ENCODE data around the gene EDDM13.
"Not testable (repeated sequence)": the region's sequence is repeated elsewhere in the genome, so short reads cannot be mapped to it uniquely, and the experiment has no call there.

The EDDM13 gene

DNA sequence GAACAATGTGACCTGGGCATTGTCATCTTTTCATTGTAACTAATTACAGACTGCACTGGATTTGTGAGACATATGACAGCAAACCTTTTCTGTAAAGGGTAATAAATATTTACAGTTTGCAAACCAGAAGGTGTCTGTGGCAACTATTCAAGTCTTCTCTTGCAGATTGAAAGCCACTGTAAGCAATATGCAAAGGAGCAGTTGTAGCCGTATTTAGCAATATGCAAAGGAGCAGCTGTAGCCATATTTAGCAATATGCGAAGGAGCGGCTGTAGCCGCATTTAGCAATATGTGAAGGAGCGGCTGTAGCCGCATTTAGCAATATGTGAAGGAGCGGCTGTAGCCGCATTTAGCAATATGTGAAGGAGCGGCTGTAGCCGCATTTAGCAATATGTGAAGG, 66.5 kb downstream of the EDDM13 start:
- not testable (repeated sequence) for H3K23ac ChIP-seq (ENCODE audit: low read length in 2 of 2); H2BK15ac ChIP-seq (ENCODE audit: low read depth, poor library complexity, severe bottlenecking); H2AFZ ChIP-seq (ENCODE audit: low read depth, low read length); H2AK5ac ChIP-seq (ENCODE audit: low read length, severe bottlenecking); H3K14ac ChIP-seq (ENCODE audit: low read length in 2 of 2); H2BK120ac ChIP-seq (ENCODE audit: low read depth, low read length); DNase-seq; H3K4me1 ChIP-seq (ENCODE audit: control insufficient read depth, insufficient read depth, low read depth, low read length); H3K27me3 ChIP-seq (ENCODE audit: control insufficient read depth in 1 of 2, insufficient read depth in 1 of 2, low read length in 2 of 2); H3K79me1 ChIP-seq (replicated peaks; ENCODE audit: low read length, poor library complexity, severe bottlenecking); H3K36me3 ChIP-seq (ENCODE audit: control insufficient read depth in 1 of 2, insufficient read depth in 2 of 2, low read depth in 1 of 2, low read length in 2 of 2); H2BK12ac ChIP-seq (ENCODE audit: low read length in 2 of 2); H3K4me3 ChIP-seq (ENCODE audit: insufficient read depth in 1 of 2, low read depth in 1 of 2, low read length in 2 of 2); H3K18ac ChIP-seq (ENCODE audit: low read depth in 1 of 2, low read length in 2 of 2); H3K4ac ChIP-seq (ENCODE audit: low read depth in 1 of 2, low read length in 2 of 2); H4K91ac ChIP-seq (ENCODE audit: low read length); H3K9ac ChIP-seq (ENCODE audit: low read length); H3K27ac ChIP-seq (ENCODE audit: low read length, poor library complexity, severe bottlenecking); H4K8ac ChIP-seq (ENCODE audit: low read length); H2BK5ac ChIP-seq (ENCODE audit: low read depth, low read length, poor library complexity, severe bottlenecking); H3K4me2 ChIP-seq (ENCODE audit: low read length, poor library complexity, severe bottlenecking)
- 88% methylated on average over 1 of the region's 10 CpGs for WGBS
- peaks cover 34% of the 10 kb centered on the region for H3K9me3 ChIP-seq (ENCODE audit: control insufficient read depth, low read length)

- no peak for DNase-seq
- Histone ChIP-seq H3K4me1 (ENCODE audit: control insufficient read depth, insufficient read depth, low read depth, low read length) (no peaks in the 10 kb centered on the region), H2BK120ac (ENCODE audit: low read depth, low read length) (no peak overlapping the region), H3K14ac (ENCODE audit: low read length in 2 of 2) (no peak overlapping the region), H4K91ac (ENCODE audit: low read length) (no peak overlapping the region), H3K27ac (ENCODE audit: low read length, poor library complexity, severe bottlenecking) (no peak overlapping the region), H2BK5ac (ENCODE audit: low read depth, low read length, poor library complexity, severe bottlenecking) (no peak overlapping the region), H3K9ac (ENCODE audit: low read length) (no peak overlapping the region), H3K79me1 (replicated peaks; ENCODE audit: low read length, poor library complexity, severe bottlenecking) (no peaks in the 10 kb centered on the region), H3K4me2 (ENCODE audit: low read length, poor library complexity, severe bottlenecking) (no peak overlapping the region), H3K18ac (ENCODE audit: low read depth in 1 of 2, low read length in 2 of 2) (no peak overlapping the region), H2BK12ac (ENCODE audit: low read length in 2 of 2) (no peak overlapping the region), H3K9me3 (ENCODE audit: control insufficient read depth, low read length) (peaks cover 36% of the 10 kb centered on the region), H2BK15ac (ENCODE audit: low read depth, poor library complexity, severe bottlenecking) (no peak overlapping the region), H3K27me3 (ENCODE audit: control insufficient read depth in 1 of 2, insufficient read depth in 1 of 2, low read length in 2 of 2) (no peaks in the 10 kb centered on the region), H2AFZ (ENCODE audit: low read depth, low read length) (no peak overlapping the region), H3K36me3 (ENCODE audit: control insufficient read depth in 1 of 2, insufficient read depth in 2 of 2, low read depth in 1 of 2, low read length in 2 of 2) (no peaks in the 10 kb centered on the region), H4K8ac (ENCODE audit: low read length) (no peak overlapping the region), H3K4ac (ENCODE audit: low read depth in 1 of 2, low read length in 2 of 2) (no peak overlapping the region), H2AK5ac (ENCODE audit: low read length, severe bottlenecking) (no peak overlapping the region), H3K23ac (ENCODE audit: low read length in 2 of 2) (no peak overlapping the region), H3K4me3 (ENCODE audit: insufficient read depth in 1 of 2, low read depth in 1 of 2, low read length in 2 of 2) (no peak overlapping the region)
These were observed 69.4 kb downstream of the EDDM13 start for GRCh38 chr19:56341948-56342347.

GRCh38 chr19:56347163-56347778, 74.7 kb downstream of the EDDM13 start:
- Histone ChIP-seq H2BK12ac (ENCODE audit: low read length in 2 of 2) (no peak overlapping the region), H3K4me2 (ENCODE audit: low read length, poor library complexity, severe bottlenecking) (no peak overlapping the region), H2AFZ (ENCODE audit: low read depth, low read length) (no peak overlapping the region), H3K79me1 (replicated peaks; ENCODE audit: low read length, poor library complexity, severe bottlenecking) (no peaks in the 10 kb centered on the region), H2BK120ac (ENCODE audit: low read depth, low read length) (no peak overlapping the region), H3K9me3 (ENCODE audit: control insufficient read depth, low read length) (peaks cover 15% of the 10 kb centered on the region), H3K4ac (ENCODE audit: low read depth in 1 of 2, low read length in 2 of 2) (no peak overlapping the region), H3K23ac (ENCODE audit: low read length in 2 of 2) (no peak overlapping the region), H2BK5ac (ENCODE audit: low read depth, low read length, poor library complexity, severe bottlenecking) (no peak overlapping the region), H2AK5ac (ENCODE audit: low read length, severe bottlenecking) (no peak overlapping the region), H3K9ac (ENCODE audit: low read length) (no peak overlapping the region), H3K4me3 (ENCODE audit: insufficient read depth in 1 of 2, low read depth in 1 of 2, low read length in 2 of 2) (no peak overlapping the region), H3K27ac (ENCODE audit: low read length, poor library complexity, severe bottlenecking) (no peak overlapping the region), H4K91ac (ENCODE audit: low read length) (no peak overlapping the region), H3K36me3 (ENCODE audit: control insufficient read depth in 1 of 2, insufficient read depth in 2 of 2, low read depth in 1 of 2, low read length in 2 of 2) (no peaks in the 10 kb centered on the region), H3K4me1 (ENCODE audit: control insufficient read depth, insufficient read depth, low read depth, low read length) (no peaks in the 10 kb centered on the region), H3K27me3 (ENCODE audit: control insufficient read depth in 1 of 2, insufficient read depth in 1 of 2, low read length in 2 of 2) (no peaks in the 10 kb centered on the region), H2BK15ac (ENCODE audit: low read depth, poor library complexity, severe bottlenecking) (no peak overlapping the region), H3K14ac (ENCODE audit: low read length in 2 of 2) (no peak overlapping the region), H3K18ac (ENCODE audit: low read depth in 1 of 2, low read length in 2 of 2) (no peak overlapping the region), H4K8ac (ENCODE audit: low read length) (no peak overlapping the region)
- WGBS, result 87% methylated on average over 7 of the region's 7 CpGs
- DNase-seq, result no peak

DNA sequence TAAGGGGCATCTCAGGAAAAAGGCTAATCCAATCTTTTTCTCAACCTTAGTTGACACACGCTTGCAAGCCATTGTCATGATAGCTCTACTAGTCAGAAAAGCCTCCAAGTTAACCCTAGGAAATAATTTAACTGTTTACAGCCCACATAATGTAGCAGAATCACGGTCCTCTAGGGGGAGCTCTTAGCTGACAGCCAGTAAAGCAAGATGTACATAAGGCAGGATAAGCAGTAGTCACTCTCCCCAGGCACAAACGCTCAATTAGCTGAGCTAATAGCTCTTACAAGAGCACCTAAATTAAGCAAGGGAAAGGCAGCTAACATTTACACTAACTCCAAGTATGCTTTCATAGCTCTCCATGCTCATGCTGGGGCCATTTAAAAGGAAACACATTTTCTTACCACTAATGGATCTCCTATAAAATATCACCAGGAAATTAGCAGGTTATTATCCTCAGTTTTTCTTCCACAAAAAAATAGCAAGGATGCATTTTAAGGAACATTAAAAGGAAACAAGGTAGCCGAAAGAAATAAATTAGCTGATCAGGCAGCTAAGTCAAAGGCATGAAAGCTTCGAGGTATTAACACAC, 75.8 kb downstream of the EDDM13 start:
- no peak overlapping the region for H2BK5ac ChIP-seq (ENCODE audit: low read depth, low read length, poor library complexity, severe bottlenecking)
- no peak overlapping the region for H3K9ac ChIP-seq (ENCODE audit: low read length)
- H3K23ac ChIP-seq (ENCODE audit: low read length in 2 of 2), result no peak overlapping the region
- no peak overlapping the region for H3K18ac ChIP-seq (ENCODE audit: low read depth in 1 of 2, low read length in 2 of 2)
- H3K4me2 ChIP-seq (ENCODE audit: low read length, poor library complexity, severe bottlenecking), result no peak overlapping the region
- H3K14ac ChIP-seq (ENCODE audit: low read length in 2 of 2), result no peak overlapping the region
- H3K4me3 ChIP-seq (ENCODE audit: insufficient read depth in 1 of 2, low read depth in 1 of 2, low read length in 2 of 2), result no peak overlapping the region
- DNase-seq, result peak; percentile 7
- H4K91ac ChIP-seq (ENCODE audit: low read length), result no peak overlapping the region
- no peak overlapping the region for H3K4ac ChIP-seq (ENCODE audit: low read depth in 1 of 2, low read length in 2 of 2)
- H4K8ac ChIP-seq (ENCODE audit: low read length), result no peak overlapping the region
- no peak overlapping the region for H2BK15ac ChIP-seq (ENCODE audit: low read depth, poor library complexity, severe bottlenecking)
- no peak overlapping the region for H2AK5ac ChIP-seq (ENCODE audit: low read length, severe bottlenecking)
- whole genome bisulfite sequencing, result 68% methylated on average over 5 of the region's 5 CpGs
- H3K4me1 ChIP-seq (ENCODE audit: control insufficient read depth, insufficient read depth, low read depth, low read length), result no peaks in the 10 kb centered on the region
- H3K9me3 ChIP-seq (ENCODE audit: control insufficient read depth, low read length), result peaks cover 6% of the 10 kb centered on the region
- H2BK120ac ChIP-seq (ENCODE audit: low read depth, low read length), result no peak overlapping the region
- no peak overlapping the region for H2BK12ac ChIP-seq (ENCODE audit: low read length in 2 of 2)
- no peaks in the 10 kb centered on the region for H3K36me3 ChIP-seq (ENCODE audit: control insufficient read depth in 1 of 2, insufficient read depth in 2 of 2, low read depth in 1 of 2, low read length in 2 of 2)
- no peaks in the 10 kb centered on the region for H3K79me1 ChIP-seq (replicated peaks; ENCODE audit: low read length, poor library complexity, severe bottlenecking)
- no peak overlapping the region for H3K27ac ChIP-seq (ENCODE audit: low read length, poor library complexity, severe bottlenecking)
- H3K27me3 ChIP-seq (ENCODE audit: control insufficient read depth in 1 of 2, insufficient read depth in 1 of 2, low read length in 2 of 2), result no peaks in the 10 kb centered on the region
- no peak overlapping the region for H2AFZ ChIP-seq (ENCODE audit: low read depth, low read length)

Measured in mesenchymal stem cell (in vitro differentiated cells and primary cell).